Keratinocyte (primary cell): ENCODE measurements around the gene EIF3A.

ENCODE experiments used
- CTCF ChIP-seq, 3 experiments: IDR thresholded peaks in 1 of 3; conservative IDR thresholded peaks in 1 of 3; optimal IDR thresholded peaks in 1 of 3; 2 replicates in 2 of 3; 3 replicates in 1 of 3; pipeline versions ENCODE3 to v1.5.1; 2011; ENCODE audit warnings: low read length in 3 of 3, mild to moderate bottlenecking in 3 of 3, moderate library complexity in 2 of 3, control low read depth in 1 of 3, inconsistent platforms in 1 of 3; ENCODE audit not compliant: insufficient read depth in 2 of 3; ENCODE audit errors: extremely low read depth in 1 of 3
- EZH2 ChIP-seq: IDR thresholded peaks from one replicate; pipeline ENCODE4 v1.6.1; 2012; ENCODE audit warnings: inconsistent platforms, mild to moderate bottlenecking, low read length, moderate library complexity

GRCh38 chr10:119029613-119030420 lies 50.8 kb downstream of the EIF3A start, which contains the start of gene NANOS1:
- TF ChIP-seq EZH2 (no peak), CTCF (optimal IDR thresholded peaks at IDR 0.05 in 1 of 3, IDR thresholded peaks at IDR 0.05 in 1 of 3, conservative IDR thresholded peaks at IDR 0.05 in 1 of 3; ENCODE audit: extremely low read depth in 1 of 3, insufficient read depth in 2 of 3, low read length in 3 of 3) (no peak)
